ENCODE data around the gene TRMT61A. TPM values are rescaled to one million over a fixed set of nuclear protein-coding genes. Genes with fewer than 3 reads are reported as not detected.

TRMT61A gene
- total and polyA plus RNA-seq, 4 experiments from 2014 or later = 4.6 to 14.0 (median 11.6) TPM

DNA sequence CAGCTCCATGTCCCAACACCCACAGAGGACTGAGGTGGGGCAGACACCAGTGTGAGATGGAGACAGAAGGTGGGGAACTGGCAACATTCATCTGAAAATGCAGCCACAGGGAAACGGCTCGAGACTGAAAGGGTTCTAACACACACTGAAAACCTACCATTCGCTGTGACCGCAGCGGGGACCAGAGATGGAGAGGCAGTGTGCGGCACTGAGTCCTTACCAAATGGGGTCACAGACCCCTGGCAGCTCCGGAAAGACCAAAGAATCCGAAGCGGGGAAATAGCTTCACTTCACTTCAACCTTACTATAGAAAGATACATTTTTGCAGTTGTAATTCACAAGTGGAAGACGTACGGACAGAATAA is 23.8 kb downstream of the TRMT61A start:
- peaks cover 7 to 26% (median 14%) of the 10 kb centered on the region in 4 donors for H3K4me1 Mint-ChIP-seq
- CTCF ChIA-PET (ENCODE audit: partially characterized antibody) = interaction anchor here (1.7 kb wide), 1 partner anchor 34 kb away, joined by 5 read pairs; no protein-coding TSS in a partner anchor
- POLR2A ChIA-PET (ENCODE audit: partially characterized antibody) = interaction anchor here (1.2 to 1.8 kb wide), 2 partner anchors 9 to 34 kb away, joined by 3 to 6 read pairs; partner anchors contain the start of gene BAG5

GRCh38 chr14:103555559-103556337 is 26.8 kb downstream of the TRMT61A start:
- intact Hi-C loops (cut with micrococcal nuclease) = no loop called here
- no peaks in the 10 kb centered on the region for H3K27me3 ChIP-seq (ENCODE audit: insufficient read depth, low read length)
- Mint-ChIP-seq H3K9me3 (no peaks in the 10 kb centered on the region), H3K4me3 (no peak overlapping the region), H3K27ac (peak overlapping the region in 1 of 7 donors; percentile 71), H3K27me3 (no peaks in the 10 kb centered on the region), H3K36me3 (peaks cover 12 to 43% of the 10 kb centered on the region in 2 donors), H3K4me1 (peaks cover 25 to 55% (median 39%) of the 10 kb centered on the region in 4 donors)
- ChIA-PET POLR2A (ENCODE audit: partially characterized antibody) (no interaction called here), CTCF (ENCODE audit: partially characterized antibody) (no interaction called here)
- no peak overlapping the region for H3K4me3 ChIP-seq (ENCODE audit: low read length in 2 of 2)
- H3K4me1 ChIP-seq (ENCODE audit: insufficient read depth, low read length) = peaks cover 38% of the 10 kb centered on the region
- DNase-seq = no peak
- H3K36me3 ChIP-seq (ENCODE audit: insufficient read depth, low read length) = no peaks in the 10 kb centered on the region
- no peak overlapping the region for H3K27ac ChIP-seq (ENCODE audit: low read depth, low read length)
- H3K9me3 ChIP-seq (ENCODE audit: control insufficient read depth in 1 of 2, low read length in 2 of 2) = no peaks in the 10 kb centered on the region

More for the DNA sequence above, 23.8 kb downstream of the TRMT61A start:
- Mint-ChIP-seq H3K36me3 (peaks cover 0 to 18% of the 10 kb centered on the region in 2 donors), H3K27ac (no peak overlapping the region), H3K4me3 (no peak overlapping the region), H3K27me3 (no peaks in the 10 kb centered on the region), H3K9me3 (no peaks in the 10 kb centered on the region)
- Histone ChIP-seq H3K4me3 (ENCODE audit: low read length in 2 of 2) (no peak overlapping the region), H3K9me3 (ENCODE audit: control insufficient read depth in 1 of 2, low read length in 2 of 2) (no peaks in the 10 kb centered on the region), H3K27ac (ENCODE audit: low read depth, low read length) (no peak overlapping the region), H3K27me3 (ENCODE audit: insufficient read depth, low read length) (no peaks in the 10 kb centered on the region), H3K36me3 (ENCODE audit: insufficient read depth, low read length) (no peaks in the 10 kb centered on the region), H3K4me1 (ENCODE audit: insufficient read depth, low read length) (peaks cover 9% of the 10 kb centered on the region)
- no peak for DNase-seq
- intact Hi-C loops (cut with micrococcal nuclease) = no loop called here

GRCh38 chr14:103556946-103557758 is 28.2 kb downstream of the TRMT61A start:
- Histone ChIP-seq H3K27me3 (ENCODE audit: insufficient read depth, low read length) (no peaks in the 10 kb centered on the region), H3K4me1 (ENCODE audit: insufficient read depth, low read length) (peaks cover 49% of the 10 kb centered on the region), H3K27ac (ENCODE audit: low read depth, low read length) (no peak overlapping the region), H3K9me3 (ENCODE audit: control insufficient read depth in 1 of 2, low read length in 2 of 2) (no peaks in the 10 kb centered on the region), H3K36me3 (ENCODE audit: insufficient read depth, low read length) (no peaks in the 10 kb centered on the region), H3K4me3 (ENCODE audit: low read length in 2 of 2) (no peak overlapping the region)
- Mint-ChIP-seq H3K36me3 (peaks cover 12 to 55% of the 10 kb centered on the region in 2 donors), H3K4me3 (no peak overlapping the region), H3K9me3 (no peaks in the 10 kb centered on the region), H3K27ac (peak overlapping the region in 1 of 7 donors; percentile 82), H3K4me1 (peaks cover 33 to 65% (median 51%) of the 10 kb centered on the region in 4 donors), H3K27me3 (no peaks in the 10 kb centered on the region)
- intact Hi-C loops (cut with micrococcal nuclease) = no loop called here
- ChIA-PET POLR2A (ENCODE audit: partially characterized antibody) (interaction anchor here (0.9 kb wide), 1 partner anchor 28 kb away, joined by 3 read pairs; the partner anchor contains the start of gene TRMT61A), CTCF (ENCODE audit: partially characterized antibody) (interaction anchor here (0.8 to 1.0 kb wide), 3 partner anchors 9 to 38 kb away, joined by 3 read pairs; no protein-coding TSS in a partner anchor)
- DNase-seq = no peak

DNA sequence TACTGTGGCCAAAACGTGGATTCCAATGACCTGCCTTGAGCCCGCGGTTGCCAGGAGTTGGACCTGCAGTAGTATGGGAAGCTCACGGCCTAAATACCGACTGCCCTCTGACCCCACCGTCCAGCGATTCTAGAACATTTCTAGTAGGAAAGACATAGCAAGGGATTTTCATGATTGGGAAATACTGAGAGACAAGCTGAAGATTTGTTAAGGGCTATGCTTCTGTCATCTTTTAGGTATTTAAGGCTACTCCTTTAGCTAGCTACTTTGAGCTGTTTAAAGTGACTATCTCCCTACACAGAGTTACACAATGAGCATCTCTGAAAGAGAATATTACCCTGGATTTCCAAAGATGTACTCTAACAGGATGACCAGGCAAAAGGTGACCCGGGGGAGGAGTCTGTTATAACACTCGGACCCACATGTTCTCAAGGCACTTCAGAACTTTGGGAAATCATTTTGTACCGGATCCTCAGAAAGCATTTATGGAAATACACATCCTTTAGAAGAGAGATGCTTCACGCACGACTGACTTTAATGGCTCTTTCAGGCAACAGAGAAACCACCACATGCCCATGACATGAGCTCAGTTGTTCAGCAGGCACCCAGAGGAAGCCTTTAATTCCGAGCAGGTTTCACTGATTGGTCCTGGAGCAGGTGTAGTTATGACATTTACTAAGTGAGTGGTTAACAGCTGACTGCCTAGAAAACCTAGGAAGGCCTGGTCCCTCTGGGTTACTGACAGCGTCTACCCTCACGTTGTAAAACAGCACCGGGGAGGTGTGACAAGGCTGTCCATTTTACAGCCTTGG is 29.3 kb downstream of the TRMT61A start:
- Mint-ChIP-seq H3K4me3 (peak overlapping the region in 4 of 8 donors; percentile 5 to 30 (median 14)), H3K27ac (peak overlapping the region in 5 of 7 donors; percentile 8 to 82 (median 52)), H3K27me3 (no peaks in the 10 kb centered on the region), H3K36me3 (peaks cover 12 to 59% of the 10 kb centered on the region in 2 donors), H3K9me3 (no peaks in the 10 kb centered on the region), H3K4me1 (peaks cover 32 to 66% (median 53%) of the 10 kb centered on the region in 4 donors)
- H3K36me3 ChIP-seq (ENCODE audit: insufficient read depth, low read length) = no peaks in the 10 kb centered on the region
- H3K27me3 ChIP-seq (ENCODE audit: insufficient read depth, low read length) = no peaks in the 10 kb centered on the region
- H3K9me3 ChIP-seq (ENCODE audit: control insufficient read depth in 1 of 2, low read length in 2 of 2) = no peaks in the 10 kb centered on the region
- H3K4me1 ChIP-seq (ENCODE audit: insufficient read depth, low read length) = peaks cover 51% of the 10 kb centered on the region
- no peak overlapping the region for H3K27ac ChIP-seq (ENCODE audit: low read depth, low read length)
- CTCF ChIA-PET (ENCODE audit: partially characterized antibody) = interaction anchor here (0.9 to 2.0 kb wide), 4 partner anchors 8 to 39 kb away, joined by 3 to 6 read pairs (median 4); no protein-coding TSS in a partner anchor
- POLR2A ChIA-PET (ENCODE audit: partially characterized antibody) = interaction anchor here (1.3 kb wide), 1 partner anchor 29 kb away, joined by 5 read pairs; the partner anchor contains the start of gene TRMT61A
- no peak for DNase-seq
- no peak overlapping the region for H3K4me3 ChIP-seq (ENCODE audit: low read length in 2 of 2)
- intact Hi-C loops (cut with micrococcal nuclease) = no loop called here

- Histone ChIP-seq H3K4me3 (ENCODE audit: low read length in 2 of 2) (no peak overlapping the region), H3K36me3 (ENCODE audit: insufficient read depth, low read length) (no peaks in the 10 kb centered on the region), H3K9me3 (ENCODE audit: control insufficient read depth in 1 of 2, low read length in 2 of 2) (no peaks in the 10 kb centered on the region), H3K27me3 (ENCODE audit: insufficient read depth, low read length) (no peaks in the 10 kb centered on the region), H3K27ac (ENCODE audit: low read depth, low read length) (no peak overlapping the region), H3K4me1 (ENCODE audit: insufficient read depth, low read length) (peaks cover 63% of the 10 kb centered on the region)
- Mint-ChIP-seq H3K4me3 (peak overlapping the region in 3 of 8 donors; percentile 44 to 66 (median 49)), H3K9me3 (no peaks in the 10 kb centered on the region), H3K27ac (peak overlapping the region in 3 of 7 donors; percentile 42 to 57 (median 49)), H3K4me1 (peaks cover 36 to 76% (median 61%) of the 10 kb centered on the region in 4 donors), H3K36me3 (peaks cover 12 to 59% of the 10 kb centered on the region in 2 donors), H3K27me3 (no peaks in the 10 kb centered on the region)
- POLR2A ChIA-PET (ENCODE audit: partially characterized antibody) = interaction anchor here (5.5 kb wide), 1 partner anchor 30 kb away, joined by 31 read pairs; the partner anchor contains the start of gene TRMT61A
- no peak for DNase-seq
- CTCF ChIA-PET (ENCODE audit: partially characterized antibody) = interaction anchor here (0.7 to 2.0 kb wide), 2 partner anchors 11 to 41 kb away, joined by 3 to 6 read pairs; no protein-coding TSS in a partner anchor
- intact Hi-C loops (cut with micrococcal nuclease) = loop anchor here (5.0 kb wide), 1 partner anchor 363 kb away; a partner anchor contains a TSS
These were observed 30.8 kb downstream of the TRMT61A start for GRCh38 chr14:103559766-103560165.

GRCh38 chr14:103560691-103561090 is 31.7 kb downstream of the TRMT61A start:
- Histone ChIP-seq H3K27ac (ENCODE audit: low read depth, low read length) (no peak overlapping the region), H3K27me3 (ENCODE audit: insufficient read depth, low read length) (no peaks in the 10 kb centered on the region), H3K9me3 (ENCODE audit: control insufficient read depth in 1 of 2, low read length in 2 of 2) (no peaks in the 10 kb centered on the region), H3K4me3 (ENCODE audit: low read length in 2 of 2) (no peak overlapping the region), H3K36me3 (ENCODE audit: insufficient read depth, low read length) (no peaks in the 10 kb centered on the region), H3K4me1 (ENCODE audit: insufficient read depth, low read length) (peaks cover 63% of the 10 kb centered on the region)
- Mint-ChIP-seq H3K4me3 (peak overlapping the region; percentile 32 to 94 (median 93)), H3K36me3 (peaks cover 12 to 52% of the 10 kb centered on the region in 2 donors), H3K4me1 (peaks cover 35 to 80% (median 61%) of the 10 kb centered on the region in 4 donors), H3K27me3 (no peaks in the 10 kb centered on the region), H3K9me3 (no peaks in the 10 kb centered on the region), H3K27ac (peak overlapping the region in 6 of 7 donors; percentile 36 to 98 (median 96))
- ChIA-PET POLR2A (ENCODE audit: partially characterized antibody) (interaction anchor here (0.9 to 5.5 kb wide), 4 partner anchors 31 to 970 kb away, joined by 3 to 31 read pairs (median 8); partner anchors contain the start of genes CKB and TRMT61A), CTCF (ENCODE audit: partially characterized antibody) (no interaction called here)
- intact Hi-C loops (cut with micrococcal nuclease) = loop anchor here (5.0 kb wide), 1 partner anchor 362 kb away; a partner anchor contains a TSS
- no peak for DNase-seq
